Measurements from ENCODE around the gene MTX2. TPM values are rescaled to one million over a fixed set of nuclear protein-coding genes. Genes with fewer than 3 reads are reported as not detected.
"Not testable (repeated sequence)": the region's sequence is repeated elsewhere in the genome, so short reads cannot be mapped to it uniquely, and the experiment has no call there.

MTX2 gene
- total RNA-seq, 1 donor: 13.0 TPM

DNA sequence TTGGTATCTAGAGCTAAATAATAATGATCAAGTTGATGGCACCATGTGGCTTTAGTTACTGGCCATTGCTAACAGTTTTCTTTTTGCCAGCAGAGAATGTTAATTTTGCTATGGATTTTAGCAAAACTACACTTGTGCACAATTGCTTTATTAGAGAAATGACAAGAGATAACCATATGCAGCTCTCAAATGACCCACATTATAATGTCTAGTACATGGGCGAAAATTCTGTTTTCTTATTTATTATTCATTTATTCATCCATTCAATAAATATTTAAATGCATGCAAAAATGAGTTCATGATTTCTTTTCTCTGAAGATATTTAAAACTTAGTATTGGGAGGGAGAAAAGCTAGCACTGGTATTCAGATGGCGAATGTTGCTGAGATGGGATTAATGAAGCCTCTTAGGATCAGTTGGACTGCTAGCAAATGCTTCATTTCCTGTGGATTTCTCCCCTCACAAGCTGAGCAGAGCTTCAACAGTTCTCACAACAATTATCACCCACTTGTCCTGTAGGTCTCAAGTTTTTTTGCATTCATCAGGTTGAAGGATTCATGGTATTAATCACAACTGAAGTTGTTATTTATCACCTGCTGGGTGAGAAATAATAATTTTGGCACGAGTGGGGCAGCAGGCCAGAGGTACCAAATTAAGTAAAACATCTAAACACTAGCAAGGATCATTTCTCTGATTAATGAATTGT, 95.2 kb downstream of the MTX2 start:
- Histone ChIP-seq H3K4me3 (ENCODE audit: insufficient read depth, low read length) (no peak overlapping the region), H3K4me1 (ENCODE audit: insufficient read depth, low read length) (no peaks in the 10 kb centered on the region), H3K9me3 (ENCODE audit: low read depth, low read length) (no peaks in the 10 kb centered on the region), H3K27me3 (ENCODE audit: insufficient read depth, low read length) (peaks cover 3% of the 10 kb centered on the region), H4K20me1 (ENCODE audit: insufficient read depth, low read length) (no peaks in the 10 kb centered on the region), H3K4me2 (ENCODE audit: insufficient read depth, low read length) (no peak overlapping the region), H3K79me2 (ENCODE audit: insufficient read depth, low read length) (no peaks in the 10 kb centered on the region), H2AFZ (ENCODE audit: low read length) (no peak overlapping the region), H3K36me3 (ENCODE audit: insufficient read depth, low read length) (no peaks in the 10 kb centered on the region), H3K27ac (ENCODE audit: low read depth, low read length) (no peak overlapping the region)
- TF ChIP-seq, protein P1, sequence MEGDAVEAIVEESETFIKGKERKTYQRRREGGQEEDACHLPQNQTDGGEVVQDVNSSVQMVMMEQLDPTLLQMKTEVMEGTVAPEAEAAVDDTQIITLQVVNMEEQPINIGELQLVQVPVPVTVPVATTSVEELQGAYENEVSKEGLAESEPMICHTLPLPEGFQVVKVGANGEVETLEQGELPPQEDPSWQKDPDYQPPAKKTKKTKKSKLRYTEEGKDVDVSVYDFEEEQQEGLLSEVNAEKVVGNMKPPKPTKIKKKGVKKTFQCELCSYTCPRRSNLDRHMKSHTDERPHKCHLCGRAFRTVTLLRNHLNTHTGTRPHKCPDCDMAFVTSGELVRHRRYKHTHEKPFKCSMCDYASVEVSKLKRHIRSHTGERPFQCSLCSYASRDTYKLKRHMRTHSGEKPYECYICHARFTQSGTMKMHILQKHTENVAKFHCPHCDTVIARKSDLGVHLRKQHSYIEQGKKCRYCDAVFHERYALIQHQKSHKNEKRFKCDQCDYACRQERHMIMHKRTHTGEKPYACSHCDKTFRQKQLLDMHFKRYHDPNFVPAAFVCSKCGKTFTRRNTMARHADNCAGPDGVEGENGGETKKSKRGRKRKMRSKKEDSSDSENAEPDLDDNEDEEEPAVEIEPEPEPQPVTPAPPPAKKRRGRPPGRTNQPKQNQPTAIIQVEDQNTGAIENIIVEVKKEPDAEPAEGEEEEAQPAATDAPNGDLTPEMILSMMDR (IDR thresholded peaks at IDR 0.05; ENCODE audit: extremely low read depth, low read depth, low read length): no peak
- no peak for DNase-seq (ENCODE audit: insufficient read length, low spot score, missing footprints)

DNA sequence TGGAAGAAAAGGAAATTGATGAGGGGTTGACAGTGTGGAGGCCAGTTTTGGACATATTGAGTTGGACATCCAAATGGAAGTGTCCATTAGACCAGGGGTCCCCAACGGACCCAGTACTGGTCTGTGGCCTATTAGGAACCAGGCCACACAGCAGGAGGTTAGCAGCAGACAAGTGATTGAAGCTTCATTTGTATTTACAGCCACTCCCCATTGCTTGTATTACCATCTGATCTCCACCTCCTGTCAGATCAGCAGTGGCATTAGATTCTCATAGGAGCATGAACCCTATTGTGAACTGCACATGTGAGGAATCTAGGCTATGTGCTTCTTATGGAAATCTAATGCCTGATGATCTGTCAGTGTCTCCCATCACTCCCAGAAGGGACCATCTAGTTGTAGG, 99.1 kb downstream of the MTX2 start:
- Histone ChIP-seq H3K4me1 (ENCODE audit: insufficient read depth, low read length) (no peaks in the 10 kb centered on the region), H4K20me1 (ENCODE audit: insufficient read depth, low read length) (no peaks in the 10 kb centered on the region), H3K27me3 (ENCODE audit: insufficient read depth, low read length) (peaks cover 3% of the 10 kb centered on the region), H3K27ac (ENCODE audit: low read depth, low read length) (no peak overlapping the region), H3K79me2 (ENCODE audit: insufficient read depth, low read length) (no peaks in the 10 kb centered on the region), H3K4me2 (ENCODE audit: insufficient read depth, low read length) (no peak overlapping the region), H2AFZ (ENCODE audit: low read length) (no peak overlapping the region), H3K9me3 (ENCODE audit: low read depth, low read length) (no peaks in the 10 kb centered on the region), H3K36me3 (ENCODE audit: insufficient read depth, low read length) (no peaks in the 10 kb centered on the region), H3K4me3 (ENCODE audit: insufficient read depth, low read length) (no peak overlapping the region)
- DNase-seq (ENCODE audit: insufficient read length, low spot score, missing footprints): no peak
- TF ChIP-seq, protein P1 (IDR thresholded peaks at IDR 0.05; ENCODE audit: extremely low read depth, low read depth, low read length): no peak

DNA sequence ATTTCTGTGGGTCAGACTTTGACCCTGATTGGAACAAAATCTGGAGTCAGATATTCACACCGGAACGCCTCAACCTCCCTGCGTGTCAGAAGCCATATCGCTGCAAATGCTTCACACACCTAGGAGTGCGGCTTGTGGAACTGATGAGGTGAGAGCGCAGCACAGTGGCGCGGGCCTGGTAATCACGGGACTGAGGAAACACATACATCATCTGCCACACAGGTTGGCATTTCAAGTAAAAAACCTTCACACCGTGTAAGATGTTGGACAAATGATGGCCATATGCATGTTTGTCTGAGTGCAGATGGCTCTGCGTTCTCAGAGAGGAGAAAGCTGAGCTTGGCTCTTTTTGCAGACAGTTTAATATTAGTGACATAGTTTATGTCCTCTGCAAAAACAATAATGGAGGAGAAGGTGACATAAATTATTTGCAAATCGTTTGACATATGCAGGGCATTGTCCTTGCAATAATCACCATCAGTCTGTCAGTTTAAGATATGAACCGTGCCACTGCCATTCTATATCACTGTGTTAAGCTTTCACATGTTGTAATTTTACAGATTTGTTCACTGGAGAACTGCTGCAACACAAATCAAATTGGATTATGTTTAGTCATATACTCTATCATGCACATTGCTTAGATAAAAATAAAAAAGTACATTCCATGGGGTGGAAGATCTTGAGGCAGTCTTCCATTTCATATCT, 101.4 kb downstream of the MTX2 start:
- Histone ChIP-seq H3K27me3 (ENCODE audit: insufficient read depth, low read length) (peaks cover 3% of the 10 kb centered on the region), H4K20me1 (ENCODE audit: insufficient read depth, low read length) (no peaks in the 10 kb centered on the region), H3K27ac (ENCODE audit: low read depth, low read length) (no peak overlapping the region), H2AFZ (ENCODE audit: low read length) (no peak overlapping the region), H3K79me2 (ENCODE audit: insufficient read depth, low read length) (no peaks in the 10 kb centered on the region), H3K36me3 (ENCODE audit: insufficient read depth, low read length) (no peaks in the 10 kb centered on the region), H3K4me3 (ENCODE audit: insufficient read depth, low read length) (no peak overlapping the region), H3K4me1 (ENCODE audit: insufficient read depth, low read length) (no peaks in the 10 kb centered on the region), H3K9me3 (ENCODE audit: low read depth, low read length) (no peaks in the 10 kb centered on the region), H3K4me2 (ENCODE audit: insufficient read depth, low read length) (no peak overlapping the region)
- TF ChIP-seq, protein P1 (IDR thresholded peaks at IDR 0.05; ENCODE audit: extremely low read depth, low read depth, low read length): no peak
- DNase-seq (ENCODE audit: insufficient read length, low spot score, missing footprints): no peak

DNA sequence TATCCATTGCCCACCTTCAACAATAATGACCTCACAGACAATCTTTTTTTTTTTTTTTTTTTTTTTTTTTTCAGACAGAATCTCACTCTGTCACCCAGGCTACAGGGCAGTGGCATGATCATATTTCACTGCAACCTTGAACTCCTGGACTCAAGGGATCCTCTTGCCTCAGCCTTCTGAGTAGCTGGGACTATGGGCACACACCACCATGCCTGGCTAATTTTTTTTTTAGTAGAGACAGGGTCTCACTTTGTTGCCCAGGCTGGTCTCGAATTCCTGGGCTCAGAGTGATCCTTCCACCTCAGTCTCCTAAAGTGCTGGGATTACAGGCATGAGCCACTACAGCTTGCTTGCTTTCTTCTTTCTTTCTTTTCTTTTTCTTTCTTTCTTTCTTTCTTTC, 103.9 kb downstream of the MTX2 start:
- not testable (repeated sequence) for H3K4me1 ChIP-seq (ENCODE audit: insufficient read depth, low read length); H3K4me2 ChIP-seq (ENCODE audit: insufficient read depth, low read length); H2AFZ ChIP-seq (ENCODE audit: low read length); H3K27me3 ChIP-seq (ENCODE audit: insufficient read depth, low read length); DNase-seq (ENCODE audit: insufficient read length, low spot score, missing footprints); H3K27ac ChIP-seq (ENCODE audit: low read depth, low read length); H4K20me1 ChIP-seq (ENCODE audit: insufficient read depth, low read length); H3K4me3 ChIP-seq (ENCODE audit: insufficient read depth, low read length); H3K36me3 ChIP-seq (ENCODE audit: insufficient read depth, low read length); H3K9me3 ChIP-seq (ENCODE audit: low read depth, low read length); H3K79me2 ChIP-seq (ENCODE audit: insufficient read depth, low read length)
